HK-2 (cell line): Measurements from ENCODE around the gene TMEM178A.

Experiments used
- DNase-seq: peaks from one replicate; pipeline ENCODE4 v3.0.0-alpha.2; 2018; ENCODE audit not compliant: unreplicated experiment

TMEM178A gene

DNA sequence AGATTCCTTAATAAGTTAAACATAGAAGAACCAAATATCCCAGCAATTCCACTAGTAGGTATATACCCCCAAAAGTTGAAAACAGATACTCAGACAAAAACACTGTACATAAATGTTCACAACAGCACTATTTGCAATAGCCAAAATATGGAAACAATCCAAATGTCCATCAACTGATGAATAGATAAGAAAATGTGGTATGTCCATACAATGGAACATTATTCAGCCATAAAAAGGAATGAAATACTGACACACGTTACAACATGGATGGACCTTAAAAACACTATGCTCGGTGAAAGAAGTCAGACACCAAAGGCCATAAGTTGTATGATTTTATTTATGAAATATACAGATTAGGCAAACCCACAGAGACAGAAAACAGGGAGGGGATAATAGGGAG is 12.5 kb downstream of the TMEM178A start:
- DNase-seq, result no peak

DNA sequence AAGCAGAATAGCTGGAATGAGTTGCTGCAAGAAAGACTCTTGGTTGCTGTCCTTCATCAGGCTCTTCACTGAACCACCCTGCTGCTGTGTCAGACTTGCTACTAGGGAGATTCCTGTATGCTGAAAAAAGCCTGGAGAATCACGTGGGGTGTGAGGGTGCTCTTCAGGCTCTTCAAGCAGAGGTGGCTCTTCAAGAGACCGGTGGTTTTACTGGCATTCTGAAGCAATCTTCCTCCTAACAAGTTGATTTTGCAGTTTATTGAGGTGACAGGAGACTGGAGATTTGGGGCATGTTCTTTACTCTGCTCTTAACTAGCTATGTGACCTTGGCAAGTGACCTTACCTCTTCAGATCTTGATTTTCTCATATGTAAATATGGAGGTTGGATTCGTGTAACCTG is 14.1 kb downstream of the TMEM178A start:
- no peak for DNase-seq

DNA sequence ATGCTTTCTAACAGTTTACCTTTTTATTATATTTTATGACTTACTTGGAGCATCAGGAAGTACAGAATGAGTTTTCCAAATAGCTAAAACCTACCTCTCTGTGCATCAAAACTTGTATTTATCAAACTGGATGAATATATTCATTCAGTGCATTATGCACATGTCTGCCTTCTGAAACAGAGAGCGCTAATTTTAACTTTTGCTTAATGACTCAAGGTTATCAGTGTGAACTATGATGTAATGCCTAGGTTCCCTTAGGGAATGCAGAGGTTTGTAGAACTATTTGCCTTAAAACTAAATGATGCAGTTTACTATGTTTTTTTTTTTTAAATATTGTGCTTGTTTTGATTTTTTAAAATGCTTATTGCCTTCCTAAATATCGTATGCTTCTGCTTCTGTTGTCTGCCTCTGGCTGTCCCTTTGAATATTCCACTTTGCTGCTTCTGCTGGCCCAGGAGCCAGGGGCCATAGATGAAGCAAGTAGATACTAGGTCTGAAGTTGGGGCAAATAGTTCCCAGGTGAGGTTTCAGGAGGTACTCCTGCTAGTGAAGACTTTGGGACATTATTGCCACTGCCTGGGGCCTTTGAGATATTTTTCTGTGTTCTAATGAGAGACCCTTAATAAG is 16.5 kb downstream of the TMEM178A start:
- no peak for DNase-seq

- DNase-seq, result no peak
Observed at GRCh38 chr2:39683022-39683699, 17.4 kb downstream of the TMEM178A start.

DNA sequence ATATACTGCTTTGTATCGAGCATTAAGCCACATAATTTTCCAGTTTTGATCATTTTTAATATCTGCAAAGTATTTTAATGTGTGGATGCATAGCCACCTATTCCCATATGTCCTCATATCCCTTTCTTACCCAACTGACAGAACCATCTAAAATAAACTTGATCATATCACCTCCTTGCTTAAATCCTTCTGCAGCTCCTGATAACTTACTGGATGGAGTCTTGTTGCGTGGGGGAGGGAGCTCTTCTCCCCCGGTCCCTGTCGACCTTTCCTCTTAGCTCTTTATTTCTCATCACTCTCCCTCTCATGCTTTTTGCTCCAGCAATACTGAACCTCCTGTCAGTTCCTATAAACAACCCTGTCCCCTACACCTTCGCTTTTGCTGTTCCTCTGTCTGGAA is 18.7 kb downstream of the TMEM178A start:
- no peak for DNase-seq

GRCh38 chr2:39685126-39685525 is 19.4 kb downstream of the TMEM178A start:
- DNase-seq, result no peak

- DNase-seq, result no peak
Observed at GRCh38 chr2:39686456-39686855, 20.7 kb downstream of the TMEM178A start.

- no peak for DNase-seq
Observed at GRCh38 chr2:39688181-39688580, 22.5 kb downstream of the TMEM178A start.

GRCh38 chr2:39689272-39689841 is 23.6 kb downstream of the TMEM178A start:
- no peak for DNase-seq

GRCh38 chr2:39689876-39690275 is 24.2 kb downstream of the TMEM178A start:
- DNase-seq, result no peak

DNA sequence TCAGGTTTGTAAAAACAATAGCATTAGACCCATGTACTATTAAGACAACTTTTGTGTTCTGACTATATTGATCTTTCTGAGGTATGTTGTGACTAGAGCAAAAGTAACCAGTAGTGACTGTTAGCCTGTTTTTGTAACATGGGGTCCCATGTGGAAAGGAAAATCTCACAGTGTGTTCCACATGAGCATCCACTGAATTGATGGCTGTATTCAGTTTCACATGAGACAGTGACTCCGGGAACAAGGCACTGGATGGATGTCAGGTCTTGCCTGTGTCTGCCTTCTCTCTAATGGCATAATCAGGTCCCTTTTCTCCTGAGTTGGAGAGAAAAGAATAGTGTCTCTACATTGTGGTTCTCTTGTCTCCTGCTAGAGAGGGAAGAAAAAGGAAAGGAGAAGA is 27.5 kb downstream of the TMEM178A start:
- DNase-seq, result no peak

DNA sequence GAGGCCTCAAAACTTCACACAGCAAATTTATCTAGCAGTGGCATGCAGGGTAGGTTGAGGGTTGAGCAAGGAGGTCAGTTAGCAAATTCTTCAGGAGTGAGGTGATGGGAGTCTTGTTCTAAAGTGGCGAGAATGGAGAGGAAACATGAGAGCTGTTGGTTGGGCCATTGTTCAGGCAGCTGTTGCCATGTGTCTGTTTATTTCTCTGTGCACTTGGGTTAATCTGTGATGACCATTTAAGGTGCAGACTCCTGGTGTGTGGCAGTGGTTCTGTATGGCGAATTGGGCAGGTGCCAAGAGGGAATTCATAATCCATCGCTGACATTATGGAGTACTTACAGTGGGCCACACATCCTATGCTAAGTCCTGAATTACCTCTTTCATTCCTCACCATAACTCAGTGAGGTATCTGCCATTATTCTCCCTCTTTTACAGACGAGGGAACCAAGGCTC is 30.4 kb downstream of the TMEM178A start:
- no peak for DNase-seq

DNA sequence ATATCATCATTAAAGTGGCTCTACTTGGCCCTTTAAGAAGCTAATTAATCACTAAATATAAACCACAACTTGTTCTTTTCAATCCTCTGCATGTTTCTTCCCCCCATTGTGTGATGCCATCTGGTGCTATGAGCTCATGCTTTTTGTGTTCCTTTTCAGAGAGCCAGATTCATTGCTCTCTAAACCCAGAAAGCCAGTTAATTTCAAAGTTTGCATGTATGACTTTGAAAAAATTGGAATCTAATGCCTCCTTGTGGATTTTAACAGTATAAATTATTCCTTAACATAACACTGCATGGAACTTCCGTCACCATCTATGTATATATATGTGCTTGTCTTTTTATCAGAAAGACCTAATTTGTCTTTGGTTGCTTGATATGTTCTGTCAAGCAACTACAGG is 31.1 kb downstream of the TMEM178A start:
- DNase-seq, result no peak

- DNase-seq, result no peak
Observed at GRCh38 chr2:39697454-39697853, 31.7 kb downstream of the TMEM178A start.

DNA sequence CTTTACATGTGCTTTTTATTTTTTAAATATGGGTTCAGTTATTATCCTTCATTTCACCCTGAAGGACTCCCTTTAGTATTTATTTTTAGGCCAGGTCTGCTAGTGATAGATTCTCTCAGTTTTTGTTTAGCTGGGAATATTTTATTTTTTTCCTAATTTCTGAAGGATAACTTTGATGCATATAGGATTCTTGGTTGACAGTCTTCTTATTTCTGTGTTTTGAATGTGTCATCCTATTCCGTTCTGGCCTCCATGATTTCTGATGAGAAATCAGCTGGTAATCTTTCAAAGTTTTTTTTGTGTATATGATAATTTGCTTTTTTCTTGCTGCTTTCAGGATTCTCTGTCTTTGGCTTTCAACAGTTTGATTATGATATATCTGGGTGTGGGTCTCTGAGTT is 35.4 kb downstream of the TMEM178A start:
- DNase-seq, result no peak

DNA sequence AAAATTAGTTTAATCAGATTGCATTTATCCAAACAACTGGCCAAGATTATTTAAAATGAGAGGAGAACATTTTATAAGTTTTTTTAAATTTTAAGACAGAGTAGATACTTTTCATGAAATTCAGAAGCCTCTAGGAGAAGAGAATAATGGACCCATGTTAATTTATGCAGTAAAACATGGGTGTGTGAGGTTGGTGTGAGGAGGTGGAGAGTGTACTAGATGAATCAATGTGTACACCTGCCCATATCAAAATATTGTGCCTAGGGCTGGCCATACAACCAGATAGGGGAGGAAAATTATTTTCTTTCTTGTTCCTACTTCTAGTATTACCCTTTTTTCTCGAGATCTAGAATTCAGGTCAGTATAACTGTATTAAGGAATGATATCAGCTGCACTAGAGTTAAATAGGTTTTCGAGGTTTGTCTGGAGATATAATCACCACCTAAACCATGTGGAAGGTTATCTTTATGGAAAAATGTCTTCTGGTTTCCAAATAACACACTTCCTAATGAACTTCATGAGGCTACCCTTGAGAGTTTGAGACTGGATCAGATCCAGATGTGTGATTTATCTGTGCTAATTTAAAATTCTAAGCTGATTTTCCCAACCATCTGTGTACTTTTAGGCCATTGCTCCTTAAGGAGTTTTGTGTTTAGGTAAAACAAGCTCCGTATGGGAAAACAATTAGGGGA is 37.6 kb downstream of the TMEM178A start:
- DNase-seq, result no peak

DNA sequence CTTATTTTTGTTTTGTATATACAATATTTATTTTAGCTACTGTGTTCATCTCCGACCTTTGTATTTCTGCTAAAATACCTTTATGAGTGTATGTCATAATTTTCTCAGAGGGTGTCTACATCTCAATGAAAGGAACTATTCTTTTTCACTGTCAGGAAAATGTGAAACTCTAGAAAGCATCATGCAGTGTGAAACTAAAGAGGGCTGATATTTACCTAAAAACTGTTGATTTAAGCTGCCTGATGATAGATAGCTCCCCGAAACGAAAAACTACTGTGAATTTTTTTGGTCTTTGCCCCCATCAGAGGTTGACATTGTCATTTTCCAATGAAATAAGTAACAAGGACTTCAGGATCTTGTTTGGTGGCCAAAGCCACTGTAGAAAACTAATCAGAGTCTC is 38.8 kb downstream of the TMEM178A start:
- DNase-seq, result no peak

DNA sequence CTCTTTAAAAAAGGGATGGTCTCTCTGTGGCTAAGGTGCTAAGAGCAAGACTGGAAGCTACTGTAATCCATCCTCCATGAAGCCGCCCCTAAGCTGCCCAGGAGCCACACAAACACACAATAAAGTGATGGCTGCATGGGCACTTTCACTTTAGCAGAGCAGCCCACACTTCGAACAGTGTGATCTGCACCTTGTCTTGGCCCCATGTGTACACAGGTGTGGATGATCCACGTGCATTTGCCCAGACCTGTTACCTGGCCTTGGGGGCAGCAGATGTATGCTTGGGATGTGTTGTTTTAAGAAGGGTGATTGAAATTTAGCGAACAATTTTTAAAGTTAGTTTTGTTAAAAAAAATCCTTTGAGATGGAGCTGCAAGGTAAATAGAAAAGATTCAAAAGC is 39.9 kb downstream of the TMEM178A start:
- no peak for DNase-seq

GRCh38 chr2:39706312-39706711 is 40.6 kb downstream of the TMEM178A start:
- no peak for DNase-seq

- DNase-seq, result no peak
Observed at GRCh38 chr2:39706945-39707344, 41.2 kb downstream of the TMEM178A start.

DNA sequence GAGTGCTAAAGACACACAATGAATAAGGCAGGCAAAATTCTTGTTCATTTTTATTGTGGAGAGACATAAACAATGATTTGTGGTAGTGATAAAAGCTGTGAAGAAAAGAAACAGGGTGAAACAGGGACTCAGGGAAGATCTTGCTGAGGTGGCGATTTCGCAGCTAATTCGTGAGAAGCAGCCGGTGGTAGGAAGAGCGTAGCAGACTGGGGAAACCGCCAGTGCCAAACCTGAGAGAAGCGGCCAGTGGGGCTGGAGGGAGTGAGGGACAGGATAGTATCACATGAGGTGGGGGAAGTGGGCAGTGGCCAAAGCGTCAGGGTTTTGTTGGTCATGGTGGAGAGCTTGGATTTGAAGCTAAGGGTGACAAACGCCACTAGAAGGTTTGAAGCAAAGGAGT is 42.3 kb downstream of the TMEM178A start:
- DNase-seq, result no peak

DNA sequence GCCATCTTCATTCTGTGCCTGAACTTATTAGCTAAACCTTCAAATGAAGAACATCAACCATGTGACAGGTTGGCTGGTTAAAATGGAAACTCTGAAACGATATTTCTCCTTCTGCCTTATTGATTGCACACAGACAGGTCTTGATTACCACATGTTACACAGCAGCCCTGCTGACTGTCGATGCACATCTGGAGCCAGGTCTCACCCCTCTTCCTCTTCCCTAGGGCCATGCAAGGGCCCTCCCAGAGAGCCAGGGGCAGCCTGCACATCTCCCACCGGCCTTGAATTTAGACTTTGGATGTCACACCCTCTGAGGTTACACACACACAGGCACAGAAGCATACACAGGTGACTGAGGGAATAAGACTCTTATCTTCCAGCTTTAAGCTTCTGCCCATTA is 45.1 kb downstream of the TMEM178A start:
- DNase-seq, result no peak

GRCh38 chr2:39712953-39713352 is 47.2 kb downstream of the TMEM178A start:
- no peak for DNase-seq
